ENCODE results near the gene GGNBP2.

The GGNBP2 gene

DNA sequence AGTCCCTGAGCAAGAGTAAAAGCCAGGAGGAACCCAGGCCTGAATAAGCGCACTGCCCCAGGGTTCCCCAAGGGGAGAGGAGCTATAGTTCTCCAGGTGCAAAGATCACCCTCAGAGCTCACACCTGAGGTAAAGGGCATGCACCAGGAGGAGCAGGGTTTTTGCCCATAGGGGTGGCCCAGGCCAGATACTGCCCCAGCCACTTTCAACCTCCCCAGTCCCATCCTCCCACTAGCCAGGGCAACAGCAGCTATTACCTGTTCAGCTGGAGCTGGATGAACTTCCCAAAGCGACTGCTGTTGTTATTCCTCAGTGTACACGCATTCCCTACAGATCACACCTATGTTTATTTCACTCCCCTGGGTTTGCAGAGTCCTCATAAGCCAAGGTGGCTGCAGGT, 29.9 kb upstream of the GGNBP2 start:
- no peak for DNase-seq (ENCODE audit: low read depth in 4 of 4, low spot score in 1 of 4)

GRCh38 chr17:36515837-36516236, 28.9 kb upstream of the GGNBP2 start:
- DNase-seq (ENCODE audit: low read depth in 4 of 4, low spot score in 1 of 4): no peak

DNA sequence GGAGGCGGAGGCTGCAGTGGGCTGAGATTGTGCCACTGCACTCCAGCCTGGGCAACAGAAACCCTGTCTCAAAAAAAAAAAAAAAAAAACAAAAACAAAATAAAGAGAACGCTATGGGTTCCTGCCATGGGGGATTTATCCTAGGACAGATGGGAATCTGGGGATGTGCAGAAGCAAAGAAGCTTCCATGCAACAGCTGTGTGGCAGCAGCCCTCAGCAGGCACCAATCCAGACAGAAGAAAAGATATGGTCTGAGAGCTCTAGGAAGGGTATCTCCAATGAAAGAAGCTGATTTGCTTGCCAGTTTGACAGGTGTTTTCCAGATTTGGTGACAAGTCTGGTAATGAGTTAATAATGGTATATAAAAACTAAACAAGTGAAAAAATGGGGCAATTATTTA, 21.6 kb upstream of the GGNBP2 start:
- no peak for DNase-seq (ENCODE audit: low read depth in 4 of 4, low spot score in 1 of 4)

DNA sequence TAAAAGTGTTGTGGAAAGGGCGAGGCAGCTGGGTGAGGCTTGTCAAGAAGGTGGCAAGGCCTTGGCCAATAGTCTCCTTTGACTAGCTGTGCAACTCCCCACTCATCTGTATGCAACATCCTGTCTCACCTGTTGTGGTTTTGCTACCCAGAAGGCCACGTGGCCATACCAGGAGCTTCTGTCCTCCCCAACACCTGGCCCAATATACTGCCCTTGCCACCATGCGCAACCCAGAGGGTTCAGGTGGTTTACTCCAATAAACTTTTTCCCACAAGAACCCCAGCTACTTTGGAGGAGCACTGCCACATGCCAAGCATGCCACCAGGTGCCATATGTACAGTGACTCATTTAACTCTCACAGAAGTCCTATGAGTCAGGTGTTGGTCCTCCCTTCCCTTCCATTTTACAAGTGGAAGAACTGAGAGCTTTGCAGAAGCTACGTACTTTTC, 20.3 kb upstream of the GGNBP2 start:
- DNase-seq (ENCODE audit: low read depth in 4 of 4, low spot score in 1 of 4): no peak

DNA sequence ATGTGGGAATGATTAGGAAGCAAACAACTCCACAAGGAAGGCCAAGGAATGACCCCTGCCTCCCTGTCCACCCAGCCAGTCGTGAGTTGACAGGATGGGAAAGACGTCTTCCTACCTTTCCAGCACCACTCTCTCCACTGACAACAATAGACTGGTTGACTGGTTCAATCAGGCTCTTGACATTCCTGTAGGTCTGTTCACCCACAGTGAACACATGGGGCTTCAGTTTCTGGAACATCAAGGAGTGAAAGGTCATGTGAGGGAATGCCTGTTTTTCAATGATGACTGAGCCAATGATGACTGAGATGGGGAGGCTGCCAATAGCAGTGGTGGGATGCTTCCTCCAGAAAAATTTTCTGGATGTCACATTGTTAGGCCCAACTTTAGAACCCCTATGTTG, 19.6 kb upstream of the GGNBP2 start:
- DNase-seq (ENCODE audit: low read depth in 4 of 4, low spot score in 1 of 4): no peak

DNA sequence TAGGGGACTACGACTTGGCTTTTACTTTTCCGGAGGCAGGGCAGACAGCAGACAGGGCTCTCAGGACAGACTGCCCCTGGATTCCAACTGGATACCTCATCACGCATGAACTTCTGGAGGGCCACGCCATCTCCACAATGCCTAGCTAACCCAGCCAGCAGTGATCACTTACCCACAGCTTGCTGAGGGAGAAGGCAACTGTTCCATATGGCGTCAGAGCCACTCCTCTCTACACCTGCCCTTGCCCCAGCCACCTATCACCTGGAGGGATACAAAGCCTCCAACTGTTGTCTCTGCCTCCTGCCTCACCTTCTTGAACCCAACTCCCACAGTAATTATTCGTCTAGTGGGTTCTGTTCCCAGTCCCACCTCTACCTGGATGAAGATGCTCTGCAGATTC, 18.8 kb upstream of the GGNBP2 start:
- DNase-seq (ENCODE audit: low read depth in 4 of 4, low spot score in 1 of 4): no peak

DNA sequence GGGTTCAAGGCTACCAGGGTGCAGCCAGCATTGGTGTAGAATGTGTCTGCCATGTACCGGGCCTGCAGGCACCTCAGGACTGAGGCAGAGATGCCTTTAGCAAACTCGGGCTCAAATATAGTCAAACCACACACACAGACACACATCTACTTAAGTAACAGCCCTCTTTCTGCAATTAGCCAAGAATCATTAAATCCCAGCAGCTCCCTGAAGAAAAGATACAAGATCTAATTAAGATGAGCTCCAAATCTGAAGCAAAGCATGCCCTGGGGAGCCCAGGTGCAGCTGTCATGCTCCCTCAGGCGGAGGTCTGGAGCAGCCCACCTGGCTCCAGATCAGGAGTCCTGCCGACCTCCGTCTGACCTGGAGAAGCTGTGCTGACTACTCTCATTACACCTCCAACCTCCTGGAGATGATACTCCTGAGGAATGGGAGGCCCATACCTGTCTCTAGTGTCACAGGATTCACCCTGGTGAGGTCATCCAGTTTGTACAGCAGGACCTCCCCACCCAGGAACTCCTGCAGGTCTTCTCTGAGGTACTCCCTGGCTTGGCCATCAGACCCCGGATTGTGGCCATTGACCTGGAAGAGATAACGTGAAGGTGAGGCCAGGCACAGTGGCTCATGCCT, 17.0 kb upstream of the GGNBP2 start:
- DNase-seq (ENCODE audit: low read depth in 4 of 4, low spot score in 1 of 4): no peak

DNA sequence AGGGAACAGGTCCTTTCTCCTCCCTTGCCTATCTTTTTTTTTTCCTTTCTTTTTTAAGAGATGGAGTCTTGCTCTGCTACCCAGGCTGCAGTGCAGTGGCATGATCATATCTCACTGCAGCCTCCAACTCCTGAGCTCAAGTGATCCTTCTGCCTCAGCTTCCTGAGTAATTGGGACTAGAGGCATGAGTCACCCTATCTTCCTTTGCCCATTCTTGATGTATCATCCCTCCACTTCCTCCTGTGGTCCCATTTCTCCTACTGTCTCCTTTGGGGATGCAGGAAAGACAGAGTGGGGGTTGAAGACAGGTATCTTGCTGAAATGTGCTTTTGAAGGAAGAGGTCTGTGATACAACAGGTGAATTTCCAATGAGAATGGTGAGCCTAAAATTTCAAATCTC, 15.6 kb upstream of the GGNBP2 start:
- DNase-seq (ENCODE audit: low read depth in 4 of 4, low spot score in 1 of 4): no peak

- no peak for DNase-seq (ENCODE audit: low read depth in 4 of 4, low spot score in 1 of 4)
Observed at GRCh38 chr17:36532435-36532975, 12.2 kb upstream of the GGNBP2 start.

- DNase-seq (ENCODE audit: low read depth in 4 of 4, low spot score in 1 of 4): peak in 2 of 4 experiments; percentile 28 to 54
Observed at GRCh38 chr17:36533935-36534839, 10.5 kb upstream of the GGNBP2 start.

GRCh38 chr17:36534840-36535668, 9.7 kb upstream of the GGNBP2 start, which contains the start of the genes MYO19 and PIGW:
Gene MYO19 (minus strand): TSS chr17:36534868. CDS start chr17:36532538, 2,330 bp downstream.
Gene PIGW (plus strand): TSS chr17:36534987. CDS start chr17:36537102, 2,115 bp downstream.
- peak; percentile 75 to 85 (median 79) for DNase-seq (ENCODE audit: low read depth in 4 of 4, low spot score in 1 of 4)

- no peak for DNase-seq (ENCODE audit: low read depth in 4 of 4, low spot score in 1 of 4)
Observed at GRCh38 chr17:36535669-36536081, 9.0 kb upstream of the GGNBP2 start.

- DNase-seq (ENCODE audit: low read depth in 4 of 4, low spot score in 1 of 4): no peak
Observed at GRCh38 chr17:36540696-36541095, 4.0 kb upstream of the GGNBP2 start.

DNA sequence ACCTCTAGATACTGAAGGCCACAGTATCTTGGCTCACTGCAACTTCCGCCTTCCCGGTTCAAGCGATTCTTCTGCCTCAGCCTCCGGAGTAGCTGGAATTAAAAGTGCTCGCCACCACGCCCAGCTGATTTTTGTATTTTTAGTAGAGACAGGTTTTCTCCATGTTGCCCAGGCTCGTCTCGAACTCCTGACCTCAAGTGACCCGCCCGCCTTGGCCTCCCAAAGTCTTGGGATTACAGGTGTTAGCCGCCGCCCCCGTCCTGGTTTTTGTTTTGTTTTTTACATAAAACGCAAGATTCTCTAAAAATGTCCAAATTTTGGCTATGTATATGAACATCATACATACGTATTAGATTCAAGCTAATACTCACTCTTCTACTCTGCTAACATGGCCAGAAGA, 2.0 kb upstream of the GGNBP2 start:
- no peak for DNase-seq (ENCODE audit: low read depth in 4 of 4, low spot score in 1 of 4)

DNA sequence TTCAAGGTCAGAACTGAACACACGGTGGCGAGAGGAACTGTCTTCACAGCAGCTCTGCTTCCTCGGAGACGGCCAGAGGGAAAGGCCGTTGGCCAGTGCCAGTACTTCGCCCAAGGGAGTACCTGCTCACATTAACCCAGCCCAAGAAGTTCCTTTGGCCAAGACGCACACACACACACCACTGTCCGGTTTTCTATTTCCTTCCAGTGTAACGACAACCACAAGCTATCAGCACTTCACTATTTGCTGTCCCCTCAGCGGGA, 744 bp upstream of the GGNBP2 start:
- DNase-seq (ENCODE audit: low read depth in 4 of 4, low spot score in 1 of 4): no peak

- peak in 1 of 4 experiments; percentile 60 for DNase-seq (ENCODE audit: low read depth in 4 of 4, low spot score in 1 of 4)
Observed at GRCh38 chr17:36545077-36545464, 352 bp downstream of the GGNBP2 start.

GRCh38 chr17:36545465-36546417, 1.0 kb downstream of the GGNBP2 start:
- peak; percentile 78 to 93 (median 90) for DNase-seq (ENCODE audit: low read depth in 4 of 4, low spot score in 1 of 4)

- DNase-seq (ENCODE audit: low read depth in 4 of 4, low spot score in 1 of 4): no peak
Observed at GRCh38 chr17:36546418-36547093, 1.8 kb downstream of the GGNBP2 start.

DNA sequence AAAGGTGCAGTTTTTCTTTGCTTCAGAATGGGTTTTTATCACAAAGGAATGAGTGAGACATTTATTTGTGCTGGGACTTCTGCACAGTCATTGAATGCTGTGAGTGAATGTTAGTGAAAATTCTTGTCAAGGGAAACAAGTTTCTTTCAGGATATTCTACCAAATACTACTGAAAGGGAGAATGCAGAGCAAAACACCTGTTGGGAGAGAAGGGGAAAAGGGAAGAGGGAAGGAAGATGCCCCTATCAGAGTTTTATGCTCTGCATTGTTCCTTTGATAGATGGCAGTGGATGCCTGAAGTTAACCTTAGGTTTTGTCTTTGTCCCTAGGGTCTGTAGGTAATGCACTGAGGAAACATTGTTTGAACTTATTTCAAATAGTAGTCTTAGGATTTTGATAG, 3.1 kb downstream of the GGNBP2 start:
- DNase-seq (ENCODE audit: low read depth in 4 of 4, low spot score in 1 of 4): no peak

Data from stimulated activated CD4-positive, alpha-beta T cell treated with anti-CD3 and anti-CD28 coated beads, Interleukin-1b, Interleukin-23, amount 100 ng/mL, for 24 hours (primary cell).